ENCODE data around the gene ARHGEF39.

DNA sequence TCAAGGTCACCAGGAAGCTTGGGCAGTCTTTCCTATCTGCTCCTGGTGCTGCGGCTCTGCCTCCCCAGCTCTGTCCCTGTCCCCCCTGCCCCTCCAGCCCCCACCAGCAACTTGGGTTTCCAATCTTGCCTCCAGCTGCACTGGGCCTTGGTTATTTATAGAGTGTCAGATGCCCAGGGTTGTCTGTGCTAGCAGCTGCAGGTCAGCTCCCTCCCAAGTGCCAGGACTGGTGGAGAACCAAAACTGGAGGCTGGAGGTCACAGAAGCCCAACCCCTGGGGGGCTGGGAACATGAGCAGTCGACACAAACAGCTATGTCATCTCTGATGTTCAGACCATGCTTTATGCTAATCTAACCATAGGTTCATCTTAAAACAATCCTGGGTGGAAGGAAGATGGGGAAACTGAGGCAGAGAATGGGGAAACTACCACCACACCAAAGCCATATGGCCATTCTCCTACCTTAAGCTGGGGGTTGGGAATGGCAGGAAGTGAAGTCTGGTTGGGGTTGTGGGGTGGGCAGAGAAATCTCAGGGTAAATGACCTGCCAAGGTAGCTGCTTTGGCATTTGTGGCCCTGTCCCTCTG, 23.1 kb upstream of the ARHGEF39 start:
- TF ChIP-seq, protein P1, sequence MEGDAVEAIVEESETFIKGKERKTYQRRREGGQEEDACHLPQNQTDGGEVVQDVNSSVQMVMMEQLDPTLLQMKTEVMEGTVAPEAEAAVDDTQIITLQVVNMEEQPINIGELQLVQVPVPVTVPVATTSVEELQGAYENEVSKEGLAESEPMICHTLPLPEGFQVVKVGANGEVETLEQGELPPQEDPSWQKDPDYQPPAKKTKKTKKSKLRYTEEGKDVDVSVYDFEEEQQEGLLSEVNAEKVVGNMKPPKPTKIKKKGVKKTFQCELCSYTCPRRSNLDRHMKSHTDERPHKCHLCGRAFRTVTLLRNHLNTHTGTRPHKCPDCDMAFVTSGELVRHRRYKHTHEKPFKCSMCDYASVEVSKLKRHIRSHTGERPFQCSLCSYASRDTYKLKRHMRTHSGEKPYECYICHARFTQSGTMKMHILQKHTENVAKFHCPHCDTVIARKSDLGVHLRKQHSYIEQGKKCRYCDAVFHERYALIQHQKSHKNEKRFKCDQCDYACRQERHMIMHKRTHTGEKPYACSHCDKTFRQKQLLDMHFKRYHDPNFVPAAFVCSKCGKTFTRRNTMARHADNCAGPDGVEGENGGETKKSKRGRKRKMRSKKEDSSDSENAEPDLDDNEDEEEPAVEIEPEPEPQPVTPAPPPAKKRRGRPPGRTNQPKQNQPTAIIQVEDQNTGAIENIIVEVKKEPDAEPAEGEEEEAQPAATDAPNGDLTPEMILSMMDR (IDR thresholded peaks at IDR 0.05) = no peak
- TF ChIP-seq POLR2AphosphoS5 (IDR thresholded peaks at IDR 0.05) (peak in 2 of 4 donors; percentile 39 to 43), EP300 (IDR thresholded peaks at IDR 0.05) (no peak)

Data from sigmoid colon (tissue), 4 donors.